Bronchial epithelial cell (primary cell): ENCODE measurements around the gene ELOVL1. TPM values are rescaled to one million over a fixed set of nuclear protein-coding genes. Genes with fewer than 3 reads are reported as not detected.
A peak's percentile ranks its signal among the peaks of the same experiment; 100 is the strongest.

Source experiments
- DNase-seq: peaks from one replicate; pipeline ENCODE4 v3.0.0-alpha.2; 2010; ENCODE audit warnings: low read depth
- FAIRE-seq: peaks from 2 replicates; lab custom pipeline; 2011; peaks lifted over from hg19 to GRCh38; lab: Jason Lieb, UNC
- H3K27me3 ChIP-seq: 2 replicates; pipeline ENCODE4 v1.5.1; 2011; ENCODE audit warnings: low read length; ENCODE audit not compliant: control insufficient read depth, insufficient read depth
- H3K36me3 ChIP-seq: 2 replicates; pipeline ENCODE4 v1.5.1; 2011; ENCODE audit warnings: low read length; ENCODE audit not compliant: control insufficient read depth, insufficient read depth
- H3K4me3 ChIP-seq: 2 replicates; pipeline ENCODE4 v1.5.1; 2011; ENCODE audit warnings: mild to moderate bottlenecking, low read depth, low read length, control low read depth
- total RNA-seq: library from RNA; depleted of rRNA; stranded (reverse); fragments of >200 nt; gene quantifications from 2 replicates; pipeline ENCODE4 v1.2.1, GENCODE V29; 2014
- TF ChIP-seq, protein P1 (sequence below): IDR thresholded peaks from 2 replicates; pipeline ENCODE4 v1.5.1; 2011; ENCODE audit warnings: mild to moderate bottlenecking, moderate library complexity, low read length, control low read depth, inconsistent platforms; ENCODE audit not compliant: insufficient read depth, severe bottlenecking

ELOVL1 gene
- total RNA-seq, 1 donor from 2014 or later: 55.8 TPM

GRCh38 chr1:43395523-43395922, 27.7 kb upstream of the ELOVL1 start:
- FAIRE-seq (no peak), DNase-seq (no peak)
- TF ChIP-seq, protein P1, sequence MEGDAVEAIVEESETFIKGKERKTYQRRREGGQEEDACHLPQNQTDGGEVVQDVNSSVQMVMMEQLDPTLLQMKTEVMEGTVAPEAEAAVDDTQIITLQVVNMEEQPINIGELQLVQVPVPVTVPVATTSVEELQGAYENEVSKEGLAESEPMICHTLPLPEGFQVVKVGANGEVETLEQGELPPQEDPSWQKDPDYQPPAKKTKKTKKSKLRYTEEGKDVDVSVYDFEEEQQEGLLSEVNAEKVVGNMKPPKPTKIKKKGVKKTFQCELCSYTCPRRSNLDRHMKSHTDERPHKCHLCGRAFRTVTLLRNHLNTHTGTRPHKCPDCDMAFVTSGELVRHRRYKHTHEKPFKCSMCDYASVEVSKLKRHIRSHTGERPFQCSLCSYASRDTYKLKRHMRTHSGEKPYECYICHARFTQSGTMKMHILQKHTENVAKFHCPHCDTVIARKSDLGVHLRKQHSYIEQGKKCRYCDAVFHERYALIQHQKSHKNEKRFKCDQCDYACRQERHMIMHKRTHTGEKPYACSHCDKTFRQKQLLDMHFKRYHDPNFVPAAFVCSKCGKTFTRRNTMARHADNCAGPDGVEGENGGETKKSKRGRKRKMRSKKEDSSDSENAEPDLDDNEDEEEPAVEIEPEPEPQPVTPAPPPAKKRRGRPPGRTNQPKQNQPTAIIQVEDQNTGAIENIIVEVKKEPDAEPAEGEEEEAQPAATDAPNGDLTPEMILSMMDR: no peak
- H3K27me3 ChIP-seq: no peaks in the 10 kb centered on the region
- H3K36me3 ChIP-seq: peaks cover 2% of the 10 kb centered on the region
- no peak overlapping the region for H3K4me3 ChIP-seq

GRCh38 chr1:43392702-43393101, 24.9 kb upstream of the ELOVL1 start:
- TF ChIP-seq, protein P1: no peak
- DNase-seq: no peak
- peaks cover 2% of the 10 kb centered on the region for H3K36me3 ChIP-seq
- no peaks in the 10 kb centered on the region for H3K27me3 ChIP-seq
- no peak overlapping the region for H3K4me3 ChIP-seq
- FAIRE-seq: no peak

GRCh38 chr1:43389326-43390313, 21.8 kb upstream of the ELOVL1 start, which contains the start of the genes MED8 and SZT2:
Gene MED8 (minus strand): TSS chr1:43389800. CDS start chr1:43389764, 36 bp downstream.
Gene SZT2 (plus strand): TSS chr1:43389899. CDS start chr1:43389969, 70 bp downstream.
- Histone ChIP-seq H3K4me3 (peak within 1 kb of the TSS; percentile 74), H3K36me3 (peaks cover 15% of the 10 kb centered on the region), H3K27me3 (no peaks in the 10 kb centered on the region)
- TF ChIP-seq, protein P1: no peak
- FAIRE-seq: no peak
- DNase-seq: peak; percentile 90

GRCh38 chr1:43388613-43389012, 20.8 kb upstream of the ELOVL1 start:
- H3K27me3 ChIP-seq: no peaks in the 10 kb centered on the region
- H3K36me3 ChIP-seq: peaks cover 21% of the 10 kb centered on the region
- TF ChIP-seq, protein P1: no peak
- H3K4me3 ChIP-seq: peak overlapping the region; percentile 74
- FAIRE-seq: no peak
- no peak for DNase-seq

DNA sequence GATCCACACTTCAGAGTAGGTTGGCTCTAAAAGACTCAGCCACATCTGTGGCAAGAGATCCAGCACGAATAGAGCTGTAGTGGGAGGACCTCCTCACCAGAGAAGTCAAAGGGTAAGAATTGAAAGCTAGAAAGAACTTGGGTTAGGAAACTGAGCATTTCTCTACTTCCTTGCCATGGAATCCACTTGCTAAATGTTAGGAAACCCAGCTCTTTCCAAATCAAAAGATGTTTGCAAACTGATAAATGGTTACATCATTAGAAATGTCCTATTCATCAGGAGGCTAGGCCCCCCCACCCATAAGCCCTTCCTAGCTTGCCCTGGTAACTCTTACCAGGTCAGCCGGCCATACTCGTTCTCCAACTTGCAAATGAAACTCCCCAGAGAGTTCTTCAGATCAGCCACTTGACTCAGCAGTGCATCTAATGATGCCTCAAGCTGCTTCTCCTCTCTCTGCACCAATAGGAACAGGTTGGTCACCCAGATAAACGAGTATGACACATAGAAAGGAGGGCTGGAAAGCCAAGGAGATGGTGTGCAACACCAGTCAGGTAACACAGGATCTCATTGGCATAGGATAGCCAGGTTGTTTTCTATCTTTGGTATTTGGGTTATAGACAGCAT, 20.3 kb upstream of the ELOVL1 start:
- TF ChIP-seq, protein P1: no peak
- H3K36me3 ChIP-seq: peaks cover 21% of the 10 kb centered on the region
- no peak for FAIRE-seq
- no peak overlapping the region for H3K4me3 ChIP-seq
- no peaks in the 10 kb centered on the region for H3K27me3 ChIP-seq
- peak; percentile 71 for DNase-seq
